Keratinocyte (primary cell): ENCODE measurements around the gene KRTAP19-5. TPM values are rescaled to one million over a fixed set of nuclear protein-coding genes. Genes with fewer than 3 reads are reported as not detected.

Experiments used
- DNase-seq: peaks from one replicate; pipeline ENCODE4 v3.0.0-alpha.2; 2011; ENCODE audit warnings: low read depth, missing footprints, low spot score
- FAIRE-seq: peaks from 2 replicates; lab custom pipeline; 2011; peaks lifted over from hg19 to GRCh38; lab: Jason Lieb, UNC
- H2AFZ ChIP-seq: 2 replicates; pipeline ENCODE4 v1.6.0; 2012; ENCODE audit warnings: low read length, control low read depth, inconsistent platforms; ENCODE audit not compliant: control insufficient read depth
- H3K27ac ChIP-seq: 2 replicates; pipeline ENCODE4 v1.5.1; 2011; ENCODE audit warnings: low read length; ENCODE audit not compliant: control insufficient read depth, insufficient read depth
- H3K27me3 ChIP-seq: 3 replicates; pipeline ENCODE4 v1.6.0; 2011; ENCODE audit warnings: low read length; ENCODE audit not compliant: control insufficient read depth, insufficient read depth; ENCODE audit errors: extremely low read depth
- H3K36me3 ChIP-seq, 2 experiments: 2 replicates in 1 of 2; 3 replicates in 1 of 2; pipeline ENCODE4 v1.5.1; 2011; ENCODE audit warnings: low read length in 2 of 2, mild to moderate bottlenecking in 1 of 2; ENCODE audit not compliant: control insufficient read depth in 2 of 2, insufficient read depth in 2 of 2; ENCODE audit errors: extremely low read depth in 1 of 2
- H3K4me1 ChIP-seq: 3 replicates; pipeline ENCODE4 v1.5.1; 2011; ENCODE audit warnings: low read length; ENCODE audit not compliant: control insufficient read depth, insufficient read depth; ENCODE audit errors: extremely low read depth
- H3K4me2 ChIP-seq: 3 replicates; pipeline ENCODE4 v1.6.0; 2011; ENCODE audit warnings: low read depth, low read length; ENCODE audit not compliant: control insufficient read depth, insufficient read depth; ENCODE audit errors: extremely low read depth
- H3K4me3 ChIP-seq, 3 experiments: fragments of 200-600 bp in 1 of 3; sonication (generic) in 1 of 3; 2 replicates in 2 of 3; 3 replicates in 1 of 3; pipeline ENCODE4 v1.5.1; 2011 to 2016; ENCODE audit warnings: low read length in 3 of 3, mild to moderate bottlenecking in 3 of 3, control low read depth in 2 of 3, inconsistent platforms in 1 of 3, low read depth in 1 of 3, mixed read lengths in 1 of 3, mixed run types in 1 of 3, moderate library complexity in 1 of 3; ENCODE audit not compliant: control insufficient read depth in 2 of 3, insufficient read depth in 2 of 3; ENCODE audit errors: extremely low read depth in 1 of 3
- H3K79me2 ChIP-seq: 2 replicates; pipeline ENCODE4 v1.6.0; 2012; ENCODE audit warnings: low read length; ENCODE audit not compliant: control insufficient read depth, insufficient read depth
- H3K9ac ChIP-seq: 3 replicates; pipeline ENCODE4 v1.6.0; 2011; ENCODE audit warnings: low read length; ENCODE audit not compliant: control insufficient read depth, insufficient read depth; ENCODE audit errors: extremely low read depth
- H3K9me1 ChIP-seq: 3 replicates; pipeline ENCODE4 v1.6.0; 2011; ENCODE audit warnings: low read length; ENCODE audit not compliant: control insufficient read depth, insufficient read depth; ENCODE audit errors: extremely low read depth
- H3K9me3 ChIP-seq: 2 replicates; pipeline ENCODE4 v1.5.1; 2012; ENCODE audit warnings: low read depth, low read length; ENCODE audit not compliant: control insufficient read depth
- H4K20me1 ChIP-seq: 3 replicates; pipeline ENCODE4 v1.6.0; 2011; ENCODE audit warnings: low read length; ENCODE audit not compliant: control insufficient read depth, insufficient read depth; ENCODE audit errors: extremely low read depth
- EZH2 ChIP-seq: IDR thresholded peaks from one replicate; pipeline ENCODE4 v1.6.1; 2012; ENCODE audit warnings: inconsistent platforms, mild to moderate bottlenecking, low read length, moderate library complexity
- dilution Hi-C: fragments of 300-500 bp; cut with MboI; formaldehyde crosslinking; loops from one replicate; pipeline ENCODE4 v1.7.0; 2020; ENCODE audit warnings: low sequenced_read_pairs; ENCODE audit not compliant: extremely low pct_ligation_motif_present
- polyA plus RNA-seq, 5 experiments: library from polyadenylated mRNA; depleted of rRNA in 3 of 5; stranded (reverse) in 3 of 5; stranded (forward) in 1 of 5; unstranded in 1 of 5; fragments of >200 nt; gene quantifications; 1 replicate in 1 of 5; 2 replicates in 3 of 5; 3 replicates in 1 of 5; pipeline versions ENCODE4 v1.2.1 to v1.2.3, GENCODE V29; 2011 to 2012; ENCODE audit warnings: missing spikeins in 2 of 5, low read depth in 1 of 5, low replicate concordance in 1 of 5
- TF ChIP-seq, protein P1 (sequence below), 3 experiments: IDR thresholded peaks in 1 of 3; conservative IDR thresholded peaks in 1 of 3; optimal IDR thresholded peaks in 1 of 3; 2 replicates in 2 of 3; 3 replicates in 1 of 3; pipeline versions ENCODE3 to v1.5.1; 2011; ENCODE audit warnings: low read length in 3 of 3, mild to moderate bottlenecking in 3 of 3, moderate library complexity in 2 of 3, control low read depth in 1 of 3, inconsistent platforms in 1 of 3; ENCODE audit not compliant: insufficient read depth in 2 of 3; ENCODE audit errors: extremely low read depth in 1 of 3

Gene KRTAP19-5
- polyA plus RNA-seq, 1 donor (not counting 4 experiments of a cell fraction or from before 2014, with no cell fraction given) = not detected

DNA sequence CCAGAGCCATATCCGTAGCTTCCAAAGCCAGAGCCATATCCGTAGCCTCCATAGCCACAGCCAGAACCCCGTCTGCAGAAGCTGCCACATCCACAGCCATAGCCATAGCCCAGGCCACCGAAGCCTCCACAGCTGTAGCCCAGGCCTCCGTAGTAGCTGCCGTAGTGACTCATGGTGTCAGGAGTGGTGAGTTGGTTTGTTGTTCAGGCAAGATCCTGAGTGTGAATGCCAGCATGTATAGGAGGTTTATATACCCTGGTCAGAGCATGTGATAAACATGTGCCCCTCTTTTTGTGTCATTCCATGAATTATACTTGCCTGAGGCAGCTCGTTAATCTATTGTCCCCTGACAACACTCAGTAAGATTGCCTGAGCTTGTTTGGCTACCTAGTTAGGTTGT is 21.8 kb downstream of the KRTAP19-5 start, which contains the start of gene KRTAP19-1:
KRTAP19-1 (minus strand) TSS at position 223 of the 400 bp plus-strand sequence; CDS start at position 173, 50 bp downstream.
- H4K20me1 ChIP-seq = no peaks in the 10 kb centered on the region
- H3K36me3 ChIP-seq = no peaks in the 10 kb centered on the region
- FAIRE-seq = peak; percentile 5
- no peak for DNase-seq
- no peaks in the 10 kb centered on the region for H3K79me2 ChIP-seq
- no peaks in the 10 kb centered on the region for H3K9me3 ChIP-seq
- peaks cover 8% of the 10 kb centered on the region for H3K4me1 ChIP-seq
- no peaks in the 10 kb centered on the region for H3K9me1 ChIP-seq
- no peak within 1 kb of the TSS for H3K27ac ChIP-seq
- H3K4me3 ChIP-seq = no peak within 1 kb of the TSS
- H3K9ac ChIP-seq = no peak within 1 kb of the TSS
- no peak within 1 kb of the TSS for H2AFZ ChIP-seq
- TF ChIP-seq EZH2 = no peak
- TF ChIP-seq, protein P1, sequence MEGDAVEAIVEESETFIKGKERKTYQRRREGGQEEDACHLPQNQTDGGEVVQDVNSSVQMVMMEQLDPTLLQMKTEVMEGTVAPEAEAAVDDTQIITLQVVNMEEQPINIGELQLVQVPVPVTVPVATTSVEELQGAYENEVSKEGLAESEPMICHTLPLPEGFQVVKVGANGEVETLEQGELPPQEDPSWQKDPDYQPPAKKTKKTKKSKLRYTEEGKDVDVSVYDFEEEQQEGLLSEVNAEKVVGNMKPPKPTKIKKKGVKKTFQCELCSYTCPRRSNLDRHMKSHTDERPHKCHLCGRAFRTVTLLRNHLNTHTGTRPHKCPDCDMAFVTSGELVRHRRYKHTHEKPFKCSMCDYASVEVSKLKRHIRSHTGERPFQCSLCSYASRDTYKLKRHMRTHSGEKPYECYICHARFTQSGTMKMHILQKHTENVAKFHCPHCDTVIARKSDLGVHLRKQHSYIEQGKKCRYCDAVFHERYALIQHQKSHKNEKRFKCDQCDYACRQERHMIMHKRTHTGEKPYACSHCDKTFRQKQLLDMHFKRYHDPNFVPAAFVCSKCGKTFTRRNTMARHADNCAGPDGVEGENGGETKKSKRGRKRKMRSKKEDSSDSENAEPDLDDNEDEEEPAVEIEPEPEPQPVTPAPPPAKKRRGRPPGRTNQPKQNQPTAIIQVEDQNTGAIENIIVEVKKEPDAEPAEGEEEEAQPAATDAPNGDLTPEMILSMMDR (optimal IDR thresholded peaks at IDR 0.05 in 1 of 3, IDR thresholded peaks at IDR 0.05 in 1 of 3, conservative IDR thresholded peaks at IDR 0.05 in 1 of 3; ENCODE audit: extremely low read depth in 1 of 3, insufficient read depth in 2 of 3, low read length in 3 of 3) = no peak
- dilution Hi-C loops = no loop called here
- H3K27me3 ChIP-seq = no peaks in the 10 kb centered on the region
- H3K4me2 ChIP-seq = no peak within 1 kb of the TSS

GRCh38 chr21:30479259-30479658 is 22.7 kb downstream of the KRTAP19-5 start:
- H3K9ac ChIP-seq = no peak overlapping the region
- H3K4me2 ChIP-seq = no peak overlapping the region
- no peaks in the 10 kb centered on the region for H3K79me2 ChIP-seq
- no peak for DNase-seq
- no peaks in the 10 kb centered on the region for H3K9me3 ChIP-seq
- no peak for FAIRE-seq
- no peak overlapping the region for H2AFZ ChIP-seq
- no peaks in the 10 kb centered on the region for H3K27me3 ChIP-seq
- H3K4me3 ChIP-seq = no peak overlapping the region
- peaks cover 8% of the 10 kb centered on the region for H3K4me1 ChIP-seq
- H3K27ac ChIP-seq = no peak overlapping the region
- H3K9me1 ChIP-seq = no peaks in the 10 kb centered on the region
- TF ChIP-seq EZH2 = no peak
- TF ChIP-seq, protein P1 (optimal IDR thresholded peaks at IDR 0.05 in 1 of 3, IDR thresholded peaks at IDR 0.05 in 1 of 3, conservative IDR thresholded peaks at IDR 0.05 in 1 of 3; ENCODE audit: extremely low read depth in 1 of 3, insufficient read depth in 2 of 3, low read length in 3 of 3) = no peak
- no peaks in the 10 kb centered on the region for H3K36me3 ChIP-seq
- dilution Hi-C loops = no loop called here
- no peaks in the 10 kb centered on the region for H4K20me1 ChIP-seq
